ENCODE results near the gene LAMTOR2. TPM values are rescaled to one million over a fixed set of nuclear protein-coding genes. Genes with fewer than 3 reads are reported as not detected.

LAMTOR2 gene
- total RNA-seq, 1 experiment from 2014 or later: 50.6 TPM

DNA sequence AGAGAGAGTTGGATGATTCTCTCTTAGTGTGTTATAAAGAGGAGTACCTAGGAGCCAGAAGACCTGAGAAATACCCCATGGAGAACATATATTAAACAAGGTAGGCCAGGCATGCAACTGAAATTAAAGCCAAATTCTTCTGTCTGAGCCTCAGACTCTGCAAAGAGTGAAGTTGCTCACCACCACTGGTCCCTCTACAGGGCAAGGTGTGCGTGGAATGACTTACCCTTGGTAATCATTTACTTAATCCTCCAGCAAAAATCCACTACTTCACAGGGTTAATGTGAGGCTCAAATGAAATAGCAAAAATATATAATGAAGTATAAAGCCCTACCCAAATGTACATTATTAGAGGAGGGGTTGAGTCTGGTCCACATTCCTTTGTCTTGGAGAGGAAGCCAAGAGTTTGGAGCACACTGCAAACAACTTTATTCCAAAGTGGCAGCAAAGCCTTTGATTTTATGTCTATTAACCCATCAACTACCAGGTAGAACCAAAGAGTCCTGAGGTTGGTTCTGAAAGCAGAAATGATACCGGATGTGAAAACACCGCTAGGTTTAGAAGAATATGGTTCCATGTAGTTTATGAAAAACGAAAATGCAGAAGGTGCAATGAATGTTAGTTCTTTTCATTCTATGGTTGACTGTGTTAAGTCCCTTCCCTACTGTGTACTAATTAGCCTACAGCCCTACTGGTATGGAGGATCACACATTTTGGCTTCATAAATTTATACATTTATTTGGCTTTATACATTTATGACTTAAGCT lies 42.3 kb upstream of the LAMTOR2 start:
- no peaks in the 10 kb centered on the region for H3K9me3 ChIP-seq (ENCODE audit: control insufficient read depth, low read depth, low read length)
- no peak for DNase-seq
- H2BK20ac ChIP-seq (ENCODE audit: low read depth, low read length, poor library complexity, severe bottlenecking): no peak overlapping the region
- no peak overlapping the region for H3K18ac ChIP-seq (ENCODE audit: insufficient read length, low read depth, low read length)
- H3K56ac ChIP-seq (ENCODE audit: insufficient read length, low read depth, low read length): no peak overlapping the region
- H3K79me2 ChIP-seq (ENCODE audit: insufficient read depth, low read length): no peaks in the 10 kb centered on the region
- H3K4ac ChIP-seq (ENCODE audit: low read depth, low read length): no peak overlapping the region
- H3K4me1 ChIP-seq (ENCODE audit: insufficient read depth, low read length): no peaks in the 10 kb centered on the region
- H4K5ac ChIP-seq (ENCODE audit: insufficient read length, low read depth, low read length): no peak overlapping the region
- H3K14ac ChIP-seq (ENCODE audit: insufficient read depth, low read length): no peak overlapping the region
- no peak overlapping the region for H3K9ac ChIP-seq (ENCODE audit: extremely low read depth, insufficient read length, low read length)
- H2BK120ac ChIP-seq (ENCODE audit: low read depth, low read length, poor library complexity, severe bottlenecking): no peak overlapping the region
- H3K23me2 ChIP-seq (ENCODE audit: insufficient read length, low read depth, low read length, poor library complexity, severe bottlenecking): no peaks in the 10 kb centered on the region
- H3K4me2 ChIP-seq (ENCODE audit: insufficient read depth, insufficient read length, low read length): no peak overlapping the region
- H2BK12ac ChIP-seq (ENCODE audit: insufficient read length, low read depth, low read length): no peak overlapping the region
- TF ChIP-seq CTCF (conservative IDR thresholded peaks at IDR 0.05): no peak
- no peaks in the 10 kb centered on the region for H3K9me3 Mint-ChIP-seq
- H4K8ac ChIP-seq (replicated peaks; ENCODE audit: insufficient read length, low read depth, low read length): no peak overlapping the region
- H2BK5ac ChIP-seq (ENCODE audit: insufficient read length, low read length): no peak overlapping the region
- H2AFZ ChIP-seq (ENCODE audit: low read length): no peak overlapping the region
- no peak overlapping the region for H3K27ac Mint-ChIP-seq
- no peaks in the 10 kb centered on the region for H3K79me1 ChIP-seq (ENCODE audit: insufficient read depth, low read depth, low read length, poor library complexity, severe bottlenecking)
- no peak overlapping the region for H2AK5ac ChIP-seq (ENCODE audit: insufficient read length, low read length)
- no peak overlapping the region for H3K27ac ChIP-seq (ENCODE audit: insufficient read length, low read depth, low read length)
- H4K20me1 ChIP-seq (ENCODE audit: control insufficient read depth, insufficient read depth, insufficient read length): no peaks in the 10 kb centered on the region
- no peak overlapping the region for H3T11ph ChIP-seq (ENCODE audit: low read length)
- H3K27me3 ChIP-seq (ENCODE audit: insufficient read depth, low read length): no peaks in the 10 kb centered on the region
- H3K4me1 Mint-ChIP-seq: peaks cover 0 to 5% of the 10 kb centered on the region in 2 experiments; a peak in 2 of 4 replicates
- H3K36me3 Mint-ChIP-seq (ENCODE audit: insufficient read depth in 1 of 3, low read depth in 3 of 3): peaks cover 41 to 74% (median 63%) of the 10 kb centered on the region in 3 experiments; a peak in 6 of 7 replicates
- no peak overlapping the region for H4K91ac ChIP-seq (ENCODE audit: insufficient read length, low read depth, low read length)
- no peaks in the 10 kb centered on the region for H3K27me3 Mint-ChIP-seq (ENCODE audit: low read depth)
- H2BK15ac ChIP-seq (ENCODE audit: low read depth, low read length): no peak overlapping the region
- H3K4me3 Mint-ChIP-seq: no peak overlapping the region
- no peak overlapping the region for H3K23ac ChIP-seq (ENCODE audit: insufficient read length, low read depth, low read length)
- no CpG with 5 or more reads among the region's 4 CpGs for WGBS (ENCODE audit: extremely low coverage, insufficient read length, low lambda C conversion rate)

All from H9 (cell line).